ENCODE results near the gene RDM1.

The RDM1 gene

DNA sequence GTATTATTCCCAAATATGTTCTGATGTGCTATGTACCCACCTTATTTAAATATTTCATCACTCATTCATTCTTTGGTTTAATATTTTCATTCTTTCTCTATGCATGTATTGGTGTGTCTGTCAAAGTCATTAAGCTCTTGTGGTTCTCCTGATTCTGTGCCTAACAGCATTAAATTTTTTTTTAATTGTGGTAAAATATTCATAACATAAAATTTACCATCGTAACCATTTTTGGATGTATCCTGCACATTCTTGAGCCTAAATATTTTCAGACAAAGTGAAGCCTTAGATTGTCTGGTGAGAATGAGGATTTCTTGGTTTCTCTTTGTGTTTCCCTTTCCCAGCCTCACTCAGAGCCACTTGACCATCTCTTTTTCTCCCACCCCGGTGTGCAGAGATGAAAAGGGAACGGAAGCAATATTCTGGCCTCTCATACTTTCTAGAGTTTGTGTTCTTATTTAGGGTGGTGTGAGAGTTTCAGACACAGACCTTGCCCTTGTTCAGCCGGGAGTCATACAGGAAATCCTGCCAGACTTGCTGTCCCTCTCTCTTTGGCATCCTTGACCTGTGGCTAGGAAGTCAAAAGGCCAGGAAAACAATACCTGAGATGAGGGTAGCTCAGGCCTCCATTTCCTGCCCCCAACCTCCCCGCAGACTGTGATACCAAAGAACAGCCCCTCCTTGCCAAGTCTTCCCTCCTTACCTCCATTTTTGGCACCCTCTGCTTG, 55.3 kb downstream of the RDM1 start:
- H3K4me3 ChIP-seq (replicated peaks; ENCODE audit: low read depth, low read length) = no peak overlapping the region
- TF ChIP-seq, protein P1, sequence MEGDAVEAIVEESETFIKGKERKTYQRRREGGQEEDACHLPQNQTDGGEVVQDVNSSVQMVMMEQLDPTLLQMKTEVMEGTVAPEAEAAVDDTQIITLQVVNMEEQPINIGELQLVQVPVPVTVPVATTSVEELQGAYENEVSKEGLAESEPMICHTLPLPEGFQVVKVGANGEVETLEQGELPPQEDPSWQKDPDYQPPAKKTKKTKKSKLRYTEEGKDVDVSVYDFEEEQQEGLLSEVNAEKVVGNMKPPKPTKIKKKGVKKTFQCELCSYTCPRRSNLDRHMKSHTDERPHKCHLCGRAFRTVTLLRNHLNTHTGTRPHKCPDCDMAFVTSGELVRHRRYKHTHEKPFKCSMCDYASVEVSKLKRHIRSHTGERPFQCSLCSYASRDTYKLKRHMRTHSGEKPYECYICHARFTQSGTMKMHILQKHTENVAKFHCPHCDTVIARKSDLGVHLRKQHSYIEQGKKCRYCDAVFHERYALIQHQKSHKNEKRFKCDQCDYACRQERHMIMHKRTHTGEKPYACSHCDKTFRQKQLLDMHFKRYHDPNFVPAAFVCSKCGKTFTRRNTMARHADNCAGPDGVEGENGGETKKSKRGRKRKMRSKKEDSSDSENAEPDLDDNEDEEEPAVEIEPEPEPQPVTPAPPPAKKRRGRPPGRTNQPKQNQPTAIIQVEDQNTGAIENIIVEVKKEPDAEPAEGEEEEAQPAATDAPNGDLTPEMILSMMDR (IDR thresholded peaks at IDR 0.05; ENCODE audit: low read depth, low read length, missing control alignments) = no peak
- DNase-seq (ENCODE audit: extremely low read depth, low read depth) = no peak

DNA sequence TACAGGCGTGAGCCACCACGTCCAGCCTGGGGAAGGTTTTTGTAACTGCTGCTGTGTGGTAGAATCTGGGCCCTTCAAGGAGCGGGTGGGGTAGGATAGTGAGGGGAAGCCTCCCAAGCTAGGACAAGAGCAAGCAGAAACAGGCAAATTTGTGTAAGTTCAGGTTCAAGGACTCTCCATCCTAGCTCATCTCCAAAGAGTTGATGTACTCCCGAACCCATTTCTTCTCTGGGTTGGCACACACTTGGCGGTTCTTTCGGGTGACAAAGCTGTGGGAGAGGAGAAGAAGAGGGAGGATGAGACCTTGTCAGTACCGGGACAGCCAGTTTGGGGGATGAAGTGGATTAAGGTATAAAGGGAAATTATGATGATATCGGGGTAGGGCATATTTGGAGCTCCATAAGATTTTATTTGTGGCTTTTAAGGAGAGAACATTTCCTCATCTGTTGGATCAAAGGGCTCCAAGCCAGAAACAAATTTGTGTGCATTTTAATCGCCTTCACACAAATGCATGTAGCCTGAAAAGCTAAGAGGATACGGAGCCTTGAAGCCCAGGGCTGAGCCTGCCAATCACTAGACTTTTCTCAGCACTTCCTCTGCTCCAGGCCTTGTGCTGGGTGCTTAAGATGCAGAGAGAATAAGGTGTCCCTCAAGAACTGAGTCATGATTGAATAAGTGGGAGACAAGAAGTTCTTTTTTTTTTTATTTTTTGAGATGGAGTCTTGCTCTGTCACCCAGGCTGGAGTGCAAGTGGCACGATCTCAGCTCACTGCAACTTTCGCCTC, 58.2 kb downstream of the RDM1 start:
- TF ChIP-seq, protein P1 (IDR thresholded peaks at IDR 0.05; ENCODE audit: low read depth, low read length, missing control alignments) = no peak
- no peak for DNase-seq (ENCODE audit: extremely low read depth, low read depth)
- no peak overlapping the region for H3K4me3 ChIP-seq (replicated peaks; ENCODE audit: low read depth, low read length)

GRCh38 chr17:35870906-35871819, 59.4 kb downstream of the RDM1 start:
- no peak for DNase-seq (ENCODE audit: extremely low read depth, low read depth)
- H3K4me3 ChIP-seq (replicated peaks; ENCODE audit: low read depth, low read length) = no peak overlapping the region
- TF ChIP-seq, protein P1 (IDR thresholded peaks at IDR 0.05; ENCODE audit: low read depth, low read length, missing control alignments) = no peak

GRCh38 chr17:35868737-35869136, 61.8 kb downstream of the RDM1 start, which contains the start of gene HEATR9:
HEATR9 (minus strand) TSS chr17:35868891; CDS start chr17:35868742, 149 bp downstream.
- no peak for DNase-seq (ENCODE audit: extremely low read depth, low read depth)
- H3K4me3 ChIP-seq (replicated peaks; ENCODE audit: low read depth, low read length) = no peak within 1 kb of the TSS
- TF ChIP-seq, protein P1 (IDR thresholded peaks at IDR 0.05; ENCODE audit: low read depth, low read length, missing control alignments) = no peak

Measured in HFF-Myc (cell line).